Measurements from ENCODE around the gene FCAMR.

Gene FCAMR

DNA sequence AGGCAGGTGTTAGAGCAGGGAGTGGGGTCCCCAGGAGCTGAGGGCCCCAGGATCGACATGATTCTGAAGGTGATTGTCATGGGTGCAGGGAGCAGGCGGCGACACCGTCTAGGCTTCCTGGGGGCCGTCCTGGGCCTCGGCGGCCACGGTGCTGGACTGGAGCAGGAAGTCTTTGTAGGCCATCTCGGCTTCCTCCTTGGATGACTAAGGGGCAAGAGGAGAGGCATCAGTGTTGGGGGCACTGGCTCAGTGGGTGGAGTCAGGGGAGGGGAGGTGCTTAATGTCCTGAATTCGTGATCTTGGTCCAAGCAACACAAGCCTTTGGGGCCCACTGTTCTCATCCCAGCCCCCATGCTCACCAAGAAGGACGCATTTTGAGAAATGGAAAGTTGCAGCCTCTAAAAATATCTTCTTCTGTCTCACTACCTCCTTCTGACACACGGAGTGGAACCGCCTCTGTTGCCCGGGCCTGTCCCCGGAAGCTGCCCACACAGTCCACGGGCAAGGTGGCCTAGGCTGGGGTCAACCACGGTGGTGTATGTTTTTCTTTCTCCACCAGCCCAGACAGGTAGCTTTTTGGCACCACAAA is 40.0 kb downstream of the FCAMR start:
- DNase-seq, result peak; percentile 72

DNA sequence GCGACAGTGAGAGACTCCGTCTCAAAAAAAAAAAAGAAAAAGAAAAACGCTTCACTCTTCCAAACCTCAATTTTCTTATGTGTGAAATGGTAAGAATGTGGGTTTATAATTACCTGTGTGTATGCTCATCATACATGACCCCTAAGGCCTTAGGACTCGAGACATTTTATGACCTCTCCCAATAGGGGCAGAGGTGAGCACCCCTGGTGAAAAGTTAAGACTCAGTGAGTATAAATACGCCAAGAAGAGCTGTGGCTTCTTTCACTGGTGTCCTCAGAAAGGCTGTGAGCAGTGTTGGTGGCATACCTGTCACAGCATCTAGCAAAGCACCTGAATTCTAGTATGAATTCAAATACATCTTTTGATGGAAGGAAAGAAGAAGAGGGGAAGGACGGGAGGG is 40.7 kb downstream of the FCAMR start:
- DNase-seq, result no peak

DNA sequence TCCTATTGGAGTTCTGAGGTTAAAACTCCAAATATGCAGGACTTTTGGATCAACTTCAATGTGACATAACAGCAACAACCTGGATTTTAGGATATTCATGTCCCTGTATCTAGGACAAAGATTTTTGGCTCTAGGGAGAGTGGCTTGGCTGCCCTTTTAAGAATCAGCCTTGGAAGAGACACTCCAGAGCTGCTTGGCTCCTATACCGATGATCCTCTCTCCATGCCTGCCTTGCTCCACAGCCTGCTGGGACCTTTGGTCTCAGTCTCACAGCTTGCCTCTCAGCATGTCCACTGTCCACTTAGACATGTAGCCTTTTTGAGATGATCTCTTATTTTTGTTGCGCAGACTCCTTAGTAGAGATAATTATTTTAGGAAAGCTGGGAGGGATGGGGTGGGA is 44.0 kb downstream of the FCAMR start:
- no peak for DNase-seq

DNA sequence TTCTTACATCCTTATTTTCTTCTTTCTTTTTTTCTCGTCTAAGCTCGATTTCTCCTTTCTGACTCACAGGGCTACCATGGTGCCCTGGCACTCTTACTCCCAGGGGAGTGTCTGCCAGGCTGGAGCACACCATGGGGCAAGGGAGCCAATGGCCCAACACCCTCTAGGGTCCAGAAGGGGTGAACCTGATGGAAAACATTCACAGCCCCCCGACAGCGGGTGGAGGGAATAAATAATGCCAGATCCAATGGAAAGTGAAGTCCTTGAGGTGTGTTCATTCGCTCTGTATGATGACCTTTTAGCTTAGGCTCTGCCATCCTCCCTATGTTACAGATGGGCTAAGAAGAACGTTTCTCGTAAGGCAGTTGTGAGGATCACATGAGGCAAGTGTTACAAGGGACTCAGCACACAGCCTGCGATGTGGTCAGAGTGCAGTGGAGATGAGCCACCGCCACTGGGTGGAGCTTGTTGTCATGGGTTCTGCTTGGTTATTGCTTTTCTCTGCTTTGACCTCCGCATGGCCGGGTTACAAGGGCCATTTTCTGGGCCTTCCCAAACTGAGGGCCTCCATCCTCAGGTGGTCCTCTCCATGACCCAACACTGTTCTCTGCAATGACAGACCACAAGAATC is 45.0 kb downstream of the FCAMR start:
- DNase-seq, result peak; percentile 84

DNA sequence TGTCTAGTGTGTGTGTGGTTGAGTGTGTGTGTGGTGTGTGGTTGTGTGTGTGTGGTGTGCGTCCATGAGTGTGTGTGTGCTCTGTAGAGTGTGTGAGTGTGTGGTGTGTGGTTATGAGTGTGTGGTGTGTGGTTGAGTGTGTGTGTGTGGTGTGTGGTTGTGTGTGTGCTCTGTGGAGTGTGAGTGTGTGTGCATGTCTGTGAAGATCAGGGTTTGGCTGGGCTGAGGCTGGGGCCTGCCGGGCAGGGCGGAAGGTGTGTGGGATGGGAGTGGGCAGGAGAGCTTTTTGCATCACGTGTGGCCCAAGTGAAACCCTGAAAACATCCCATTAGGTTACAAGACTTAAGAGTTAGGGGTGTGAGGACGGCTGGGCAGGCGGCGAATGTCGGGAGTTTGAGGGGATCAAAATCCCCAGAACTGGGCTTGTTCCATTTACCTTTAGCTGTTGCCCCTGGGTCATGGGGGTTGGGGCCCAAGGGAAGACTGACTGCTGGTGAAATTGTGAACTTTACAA is 45.6 kb downstream of the FCAMR start:
- peak; percentile 45 for DNase-seq

DNA sequence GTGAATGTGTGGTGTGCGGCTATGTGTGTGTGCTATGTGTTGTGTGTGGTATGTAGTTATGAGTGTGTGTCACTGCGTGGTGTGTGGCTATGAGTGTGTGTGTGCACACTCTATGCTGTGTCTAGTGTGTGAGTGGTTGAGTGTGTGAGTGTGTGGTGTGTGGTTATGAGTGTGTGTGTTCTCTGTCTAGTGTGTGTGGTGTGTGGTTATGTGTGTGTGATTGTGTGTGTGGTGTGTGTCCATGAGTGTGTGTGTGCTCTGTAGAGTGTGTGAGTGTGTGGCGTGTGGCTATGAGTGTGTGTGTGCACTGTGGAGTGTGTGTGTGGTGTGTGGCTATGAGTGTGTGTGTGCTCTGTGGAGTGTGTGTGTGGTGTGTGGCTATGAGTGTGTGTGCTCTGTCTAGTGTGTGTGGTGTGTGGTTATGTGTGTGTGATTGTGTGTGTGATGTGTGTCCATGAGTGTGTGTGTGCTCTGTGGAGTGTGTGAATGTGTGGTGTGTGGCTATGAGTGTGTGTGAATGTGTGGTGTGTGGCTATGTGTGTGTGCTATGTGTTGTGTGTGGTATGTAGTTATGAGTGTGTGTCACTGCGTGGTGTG is 46.2 kb downstream of the FCAMR start:
- peak; percentile 8 for DNase-seq

DNA sequence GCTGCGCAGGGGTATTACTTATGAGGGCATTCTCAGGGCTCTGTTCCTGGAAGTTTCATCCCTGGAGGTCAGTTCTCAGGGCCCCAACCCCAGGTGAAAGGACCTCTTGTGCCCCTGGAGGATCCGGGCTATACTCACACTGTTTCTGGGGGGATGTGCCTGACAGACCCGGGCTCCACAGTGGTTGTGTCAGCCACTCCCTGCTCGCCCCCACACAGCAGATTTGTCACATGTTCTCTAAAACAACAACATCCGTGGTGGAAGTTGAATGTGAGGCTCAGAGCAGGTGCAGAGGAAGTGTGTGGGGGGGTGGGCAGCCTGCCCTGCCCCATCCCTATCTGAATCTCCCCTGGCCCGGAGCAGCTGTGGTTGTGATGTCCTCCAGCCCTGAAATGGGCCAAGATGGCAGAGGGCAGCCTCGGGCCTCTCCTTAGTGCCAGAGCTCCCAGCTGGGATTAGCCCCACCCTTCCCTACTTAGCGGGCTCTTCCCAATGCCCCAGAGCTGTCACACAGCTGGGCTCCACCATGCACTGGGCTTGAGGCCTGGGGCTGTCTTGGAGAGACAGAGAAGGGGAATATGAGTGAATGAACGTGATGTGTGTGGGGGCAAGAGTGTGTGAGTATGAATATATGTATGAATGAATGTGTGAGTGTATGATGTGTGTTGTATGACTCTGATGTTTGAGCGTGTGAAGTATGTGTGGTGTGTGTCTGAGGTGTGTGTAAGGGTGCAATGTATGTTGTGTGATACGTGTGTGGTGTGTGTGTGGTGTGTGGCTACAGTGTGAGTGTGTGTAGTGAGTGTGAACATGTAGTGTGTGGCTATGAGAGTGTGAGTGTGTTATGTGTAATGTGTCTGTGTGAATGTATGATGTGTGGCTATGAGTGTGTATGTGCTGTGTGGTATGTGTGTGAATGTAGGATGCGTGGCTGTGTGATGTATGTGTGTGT is 47.0 kb downstream of the FCAMR start:
- peak; percentile 85 for DNase-seq

DNA sequence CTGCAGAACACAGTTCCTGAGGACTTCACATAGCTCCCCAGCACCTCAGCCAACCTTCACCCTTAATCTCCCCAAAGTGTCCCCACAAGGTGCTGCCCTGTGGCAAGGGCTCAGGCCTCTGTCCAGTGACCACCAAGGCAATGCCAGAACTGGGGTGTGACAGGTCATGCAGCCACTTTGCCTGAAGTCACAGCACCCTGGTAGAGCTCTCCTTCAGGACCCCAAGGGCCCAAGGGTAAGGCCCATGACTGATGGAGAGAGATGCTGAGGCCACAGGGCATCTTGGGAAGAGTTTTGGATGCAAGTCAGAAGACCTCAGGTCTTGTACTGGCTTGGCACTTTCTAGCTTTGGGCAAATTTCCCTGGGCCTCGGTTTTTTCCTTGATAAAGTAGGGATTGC is 47.7 kb downstream of the FCAMR start:
- DNase-seq, result no peak

DNA sequence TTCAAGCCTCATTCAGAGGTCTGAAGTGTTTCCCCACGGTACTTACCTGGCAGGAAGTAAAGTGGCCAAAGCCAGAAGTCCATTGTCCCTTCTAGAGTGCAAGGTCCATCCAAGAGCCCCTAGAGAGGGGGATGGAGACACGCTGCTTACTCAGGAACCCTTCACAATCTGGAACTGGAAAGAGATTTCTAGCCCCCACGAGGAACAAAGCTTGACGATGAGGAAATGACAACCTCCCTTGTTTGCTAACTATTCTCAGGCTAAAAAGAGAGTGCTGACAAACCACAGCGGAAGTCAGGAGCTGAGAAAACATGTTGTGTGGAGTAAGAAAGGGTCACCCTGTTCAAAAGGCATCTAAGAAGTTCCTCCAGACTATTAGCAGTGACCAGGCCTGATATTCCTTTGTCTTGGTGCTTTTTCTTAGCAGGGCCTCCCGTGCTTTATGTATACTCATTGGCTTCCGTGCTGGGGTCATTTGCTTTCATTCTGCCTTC is 48.4 kb downstream of the FCAMR start, which contains the start of gene FCMR:
Gene FCMR (minus strand): TSS at position 170 of the 494 bp plus-strand sequence. CDS start 87 bp downstream, at position 83.
- peak; percentile 61 for DNase-seq

DNA sequence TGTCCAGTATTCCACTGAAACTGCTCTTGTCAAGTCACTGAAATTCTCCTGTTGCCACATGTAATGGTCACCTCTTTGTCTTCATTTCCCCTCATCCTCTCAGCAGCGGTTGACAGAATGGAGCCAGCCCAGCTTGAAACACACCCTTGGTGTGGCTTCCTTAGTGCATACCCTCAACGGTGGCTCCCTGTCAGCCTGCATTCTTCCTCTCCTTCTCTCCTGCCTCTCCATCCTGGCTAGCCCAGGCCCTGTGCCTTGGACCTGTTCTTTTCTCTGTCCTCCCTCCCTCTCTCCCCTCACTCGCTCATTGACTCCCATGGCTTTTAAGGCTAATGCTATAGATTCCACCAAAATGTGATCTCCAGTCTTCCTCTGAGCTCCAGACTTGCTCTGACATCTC is 52.2 kb downstream of the FCAMR start:
- no peak for DNase-seq

DNA sequence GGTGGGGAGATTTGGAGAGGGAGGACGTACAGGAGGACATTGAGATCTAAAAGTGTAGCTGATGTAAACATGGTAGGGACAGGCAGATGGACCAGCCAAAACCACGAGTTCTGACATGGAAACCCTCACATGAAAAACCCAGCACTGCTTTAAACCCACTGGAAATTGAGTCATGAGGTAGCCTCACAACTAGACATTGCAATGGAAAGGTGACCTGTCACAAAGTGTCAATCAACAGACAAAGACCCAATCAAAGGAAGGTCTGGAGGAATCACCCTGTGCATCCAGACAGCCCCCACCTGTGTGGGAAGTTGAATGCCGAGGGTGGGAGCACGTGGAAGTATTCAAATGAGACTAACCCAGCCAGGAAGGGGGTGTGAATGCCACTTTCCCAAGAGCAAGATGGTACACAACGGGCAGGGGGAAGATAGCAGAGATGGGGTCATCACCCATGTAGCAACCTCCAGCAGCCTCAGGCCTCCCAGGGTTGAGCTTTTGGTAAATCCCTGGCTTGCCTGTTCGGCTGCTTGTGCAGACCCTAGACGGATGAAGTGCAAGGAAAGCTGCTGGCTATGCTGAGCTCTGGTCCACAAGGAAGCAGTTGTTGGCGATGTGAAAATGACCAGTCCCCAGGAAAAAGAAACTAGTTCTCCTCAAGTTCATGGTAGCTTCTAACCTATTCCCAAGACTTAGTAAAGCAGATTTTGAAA is 54.1 kb downstream of the FCAMR start:
- DNase-seq, result no peak

DNA sequence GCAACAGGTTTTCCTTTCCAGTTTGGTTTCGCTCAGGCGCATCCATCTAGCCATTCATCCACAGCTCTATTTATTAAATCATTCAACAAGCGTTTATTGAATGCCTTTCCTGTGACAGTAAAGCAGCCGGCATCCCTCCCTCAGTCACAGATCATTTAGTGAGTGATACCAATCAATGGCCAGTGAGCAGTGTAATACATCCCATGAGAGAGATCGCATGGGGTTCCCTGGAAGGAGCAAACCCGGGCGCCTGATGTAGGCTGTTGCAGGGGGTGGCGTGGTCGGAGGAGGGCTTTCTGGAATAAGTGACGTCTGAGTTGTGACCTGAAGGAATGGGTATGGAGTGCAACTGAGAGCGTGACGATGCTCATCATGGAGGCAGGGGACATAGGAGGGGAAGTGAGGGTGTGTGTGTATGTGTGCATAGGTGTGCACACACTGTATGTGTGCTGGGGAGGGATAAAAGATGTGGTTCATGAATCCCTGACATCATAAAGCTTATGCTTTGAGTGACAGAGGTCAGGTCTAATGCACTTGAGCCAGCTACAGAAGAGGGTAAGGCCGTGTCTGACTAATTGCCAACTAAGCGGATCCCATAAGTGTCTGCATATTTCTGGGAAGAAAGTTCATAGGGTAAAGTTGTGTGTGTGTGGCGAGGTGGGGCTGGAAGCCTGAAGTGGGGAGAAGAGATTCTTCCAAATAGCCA is 55.1 kb downstream of the FCAMR start:
- no peak for DNase-seq

DNA sequence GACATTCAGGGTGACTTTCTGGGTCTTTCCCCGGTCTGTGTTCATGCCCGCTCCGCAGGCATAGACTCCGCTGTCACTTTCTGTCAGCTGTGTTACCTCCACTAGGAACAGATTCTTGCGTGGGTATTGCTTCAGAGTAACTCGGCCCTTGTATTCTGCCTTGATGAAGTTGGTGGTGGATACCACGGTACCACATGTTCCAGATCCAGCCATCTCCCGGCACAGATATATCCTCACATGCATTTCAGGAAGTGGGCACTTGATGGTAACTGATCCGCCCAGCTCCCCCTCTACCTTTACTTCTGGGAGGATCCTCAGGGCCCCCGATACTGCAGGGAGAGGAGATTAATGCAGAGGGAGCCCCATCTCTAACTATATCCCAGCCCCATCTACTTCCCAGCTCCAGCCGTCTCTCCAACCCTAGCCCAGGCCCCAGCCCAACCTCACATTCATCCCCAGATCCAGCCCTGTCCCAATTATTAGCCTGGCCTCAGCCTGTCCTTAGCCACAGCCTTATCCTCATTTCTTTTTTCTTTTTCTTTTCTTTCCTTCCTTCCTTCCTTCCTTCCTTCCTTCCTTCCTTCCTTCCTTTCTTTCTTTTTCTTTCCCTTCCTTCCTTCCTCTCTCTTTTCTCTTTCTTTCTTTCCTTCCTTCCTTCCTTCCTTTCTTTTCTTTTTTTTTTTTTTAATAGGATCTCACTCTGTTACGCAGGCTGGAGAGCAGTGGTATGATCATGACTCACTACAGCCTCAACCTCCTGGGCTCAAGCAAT is 56.3 kb downstream of the FCAMR start:
- DNase-seq, result no peak

DNA sequence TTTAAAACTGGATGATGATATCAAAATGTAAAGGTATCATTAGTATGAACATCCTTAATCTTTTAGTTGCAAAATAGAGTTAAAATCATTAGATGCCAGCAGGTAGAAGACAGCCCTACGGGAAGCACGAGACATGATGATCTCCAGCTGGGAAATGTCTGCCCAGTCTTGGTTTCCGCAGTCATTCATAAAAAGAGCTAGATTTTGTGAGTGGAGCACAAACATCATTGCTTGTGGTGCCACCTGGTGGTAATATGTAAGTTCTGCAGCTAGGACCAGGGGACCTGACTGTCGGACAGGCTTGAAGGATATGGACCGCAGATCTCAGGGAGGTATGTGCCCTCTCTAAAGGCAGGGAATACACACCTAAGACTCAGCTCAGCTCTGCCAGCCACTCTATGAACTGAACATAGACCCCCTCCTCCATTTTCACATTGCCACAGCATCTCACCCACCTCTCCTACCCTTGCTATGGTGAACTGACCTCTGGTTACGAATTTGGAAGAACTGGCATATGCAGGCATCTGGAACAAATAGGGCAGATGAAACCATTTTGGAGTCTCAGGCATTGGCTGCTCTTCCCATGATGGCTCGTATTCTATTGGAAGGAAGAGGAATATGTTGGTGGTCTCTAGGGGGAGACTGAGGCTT is 57.7 kb downstream of the FCAMR start:
- peak; percentile 66 for DNase-seq

DNA sequence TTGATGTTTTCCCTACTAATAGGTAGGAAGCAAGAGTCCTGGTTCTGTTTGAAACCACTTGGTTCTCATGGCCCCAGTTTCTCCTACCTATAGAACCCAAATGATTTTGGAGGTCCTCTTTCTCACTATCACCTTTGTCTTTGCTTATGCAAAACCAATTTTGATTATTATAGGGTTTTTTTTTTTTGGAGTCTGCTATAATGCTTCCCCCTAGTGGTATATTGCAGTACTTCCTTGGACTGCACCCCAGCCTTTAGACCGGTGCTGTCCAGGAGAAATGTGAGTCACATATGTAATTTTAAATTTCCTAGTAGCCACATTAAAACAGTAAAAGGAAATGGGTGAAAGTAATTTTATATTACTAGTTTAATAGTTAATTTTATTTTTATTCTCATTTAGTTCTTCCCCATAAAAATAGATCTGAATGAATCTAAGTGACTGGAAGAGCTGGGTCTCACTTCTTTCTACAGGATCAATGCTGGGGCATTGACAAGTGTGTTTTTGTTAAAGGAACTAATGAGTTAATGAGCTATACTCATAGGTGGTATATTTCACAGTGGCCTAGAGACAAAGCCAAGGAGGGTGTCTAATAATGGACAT is 59.1 kb downstream of the FCAMR start:
- DNase-seq, result no peak

DNA sequence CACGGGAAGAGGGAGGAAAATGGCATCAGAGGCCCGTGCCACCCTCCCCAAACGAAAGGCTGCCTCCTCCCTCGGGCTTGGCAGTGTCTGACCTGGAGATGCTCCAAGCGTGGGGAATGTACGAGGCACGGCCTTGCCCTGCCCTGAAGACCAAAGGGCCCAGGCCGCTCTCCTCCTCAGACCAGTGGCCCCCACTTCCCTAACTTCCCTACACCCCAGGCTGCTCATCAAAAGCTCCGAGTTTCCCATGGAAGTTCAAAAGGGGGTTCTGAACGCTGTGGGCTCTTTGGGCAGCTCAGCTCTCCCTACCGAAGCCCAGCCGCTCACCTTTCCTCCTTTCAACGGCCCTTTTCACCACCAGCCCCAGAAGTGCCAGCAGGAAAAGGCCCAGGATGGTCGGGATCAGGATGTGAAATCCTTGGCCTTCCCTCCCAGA is 60.4 kb downstream of the FCAMR start:
- DNase-seq, result no peak

DNA sequence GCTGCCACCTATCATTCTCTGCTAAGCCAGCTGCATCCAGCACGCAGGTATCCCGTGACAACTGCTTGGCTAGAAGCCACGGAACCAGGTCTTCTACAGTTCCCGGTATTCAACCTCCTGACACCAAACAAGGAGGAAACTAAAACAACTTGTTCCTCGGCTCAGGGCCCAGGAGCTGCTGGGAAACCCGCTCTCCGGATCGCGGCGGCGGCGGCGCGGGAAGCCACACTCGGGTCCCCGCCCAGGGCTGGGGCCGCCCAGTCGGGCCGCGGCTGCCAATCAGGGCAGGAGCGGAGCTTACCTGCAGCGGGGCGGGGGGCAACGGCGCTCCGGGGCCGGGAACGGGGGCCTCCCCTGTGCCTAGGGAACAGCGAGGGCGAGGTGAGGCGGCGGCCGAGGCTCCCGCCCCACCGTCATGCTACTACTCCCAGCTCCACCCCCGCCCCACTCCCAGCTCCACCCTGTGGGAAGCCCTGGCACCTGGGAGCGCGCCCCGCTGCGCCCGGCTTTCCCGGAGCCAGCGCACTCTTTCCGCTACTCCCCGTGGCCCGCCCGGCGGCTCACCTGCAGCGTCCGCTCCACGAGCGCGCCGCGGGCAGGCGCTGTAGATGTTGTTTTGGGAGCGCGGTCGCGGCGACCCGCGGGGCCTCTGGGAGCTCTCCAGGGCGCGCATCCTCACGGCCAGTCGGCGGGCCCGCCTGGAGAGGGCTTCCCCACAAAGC is 60.9 kb downstream of the FCAMR start:
- peak; percentile 34 for DNase-seq

DNA sequence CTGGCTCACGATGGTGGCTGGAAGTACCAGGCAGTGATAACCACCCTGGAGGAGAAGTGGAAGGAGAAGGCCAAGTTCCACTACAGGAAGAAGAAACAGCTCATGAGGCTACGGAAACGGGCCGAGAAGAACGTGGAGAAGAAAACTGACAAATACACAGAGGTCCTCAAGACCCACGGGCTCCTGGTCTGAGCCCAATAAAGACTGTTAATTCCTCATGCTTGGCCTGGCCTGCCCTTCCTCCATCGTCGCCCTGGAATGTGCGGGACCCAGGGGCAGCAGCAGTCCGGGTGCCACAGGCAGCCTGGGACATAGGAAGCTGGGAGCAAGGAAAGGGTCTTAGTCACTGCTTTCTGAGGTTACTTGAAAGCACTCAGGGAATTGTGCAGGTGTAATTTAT is 62.2 kb downstream of the FCAMR start:
- DNase-seq, result no peak

All from CD4-positive, alpha-beta T cell treated with Interferon gamma for 1 hour (primary cell).